GM18502 (cell line): ENCODE results near the gene PHF23.

Experiments
- ATAC-seq: cut with Tn5 transposase; IDR thresholded peaks from one replicate; pipeline ENCODE4 v1.9.1; 2021; ENCODE audit warnings: mild to moderate bottlenecking; ENCODE audit not compliant: unreplicated experiment, poor library complexity

PHF23 gene

GRCh38 chr17:7208027-7208571, 31.2 kb downstream of the PHF23 start:
- no peak for ATAC-seq

- ATAC-seq = no peak
Measured at GRCh38 chr17:7207120-7208001, 31.9 kb downstream of the PHF23 start.

- ATAC-seq = no peak
Measured at GRCh38 chr17:7205561-7205960, 33.7 kb downstream of the PHF23 start.

- peak; percentile 86 for ATAC-seq
Measured at GRCh38 chr17:7204828-7205461, 34.3 kb downstream of the PHF23 start.

GRCh38 chr17:7204336-7204735, 34.9 kb downstream of the PHF23 start:
- no peak for ATAC-seq

- no peak for ATAC-seq
Measured at GRCh38 chr17:7203391-7203790, 35.9 kb downstream of the PHF23 start.

- ATAC-seq = no peak
Measured at GRCh38 chr17:7196651-7197401, 42.4 kb downstream of the PHF23 start.

- ATAC-seq = no peak
Measured at GRCh38 chr17:7195971-7196370, 43.3 kb downstream of the PHF23 start.

GRCh38 chr17:7192271-7192937, 46.9 kb downstream of the PHF23 start:
- ATAC-seq = no peak

GRCh38 chr17:7191571-7192270, 47.5 kb downstream of the PHF23 start:
- no peak for ATAC-seq

- no peak for ATAC-seq
Measured at GRCh38 chr17:7191069-7191468, 48.2 kb downstream of the PHF23 start.

GRCh38 chr17:7190276-7190917, 48.9 kb downstream of the PHF23 start:
- ATAC-seq = no peak

GRCh38 chr17:7186241-7186640, 53.0 kb downstream of the PHF23 start:
- no peak for ATAC-seq
